ENCODE measurements around the gene RFXANK. TPM values are rescaled to one million over a fixed set of nuclear protein-coding genes. Genes with fewer than 3 reads are reported as not detected.

The RFXANK gene
- total RNA-seq, 1 experiment from 2014 or later = 81.8 TPM

GRCh38 chr19:19192910-19193423 is 909 bp downstream of the RFXANK start:
- no peaks in the 10 kb centered on the region for H3K9me3 ChIP-seq (ENCODE audit: control insufficient read depth, low read depth, low read length)
- TF ChIP-seq, protein P1, sequence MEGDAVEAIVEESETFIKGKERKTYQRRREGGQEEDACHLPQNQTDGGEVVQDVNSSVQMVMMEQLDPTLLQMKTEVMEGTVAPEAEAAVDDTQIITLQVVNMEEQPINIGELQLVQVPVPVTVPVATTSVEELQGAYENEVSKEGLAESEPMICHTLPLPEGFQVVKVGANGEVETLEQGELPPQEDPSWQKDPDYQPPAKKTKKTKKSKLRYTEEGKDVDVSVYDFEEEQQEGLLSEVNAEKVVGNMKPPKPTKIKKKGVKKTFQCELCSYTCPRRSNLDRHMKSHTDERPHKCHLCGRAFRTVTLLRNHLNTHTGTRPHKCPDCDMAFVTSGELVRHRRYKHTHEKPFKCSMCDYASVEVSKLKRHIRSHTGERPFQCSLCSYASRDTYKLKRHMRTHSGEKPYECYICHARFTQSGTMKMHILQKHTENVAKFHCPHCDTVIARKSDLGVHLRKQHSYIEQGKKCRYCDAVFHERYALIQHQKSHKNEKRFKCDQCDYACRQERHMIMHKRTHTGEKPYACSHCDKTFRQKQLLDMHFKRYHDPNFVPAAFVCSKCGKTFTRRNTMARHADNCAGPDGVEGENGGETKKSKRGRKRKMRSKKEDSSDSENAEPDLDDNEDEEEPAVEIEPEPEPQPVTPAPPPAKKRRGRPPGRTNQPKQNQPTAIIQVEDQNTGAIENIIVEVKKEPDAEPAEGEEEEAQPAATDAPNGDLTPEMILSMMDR (conservative IDR thresholded peaks at IDR 0.05) = no peak
- H4K20me1 ChIP-seq (ENCODE audit: control insufficient read depth, insufficient read depth, insufficient read length) = no peaks in the 10 kb centered on the region
- H3K27ac ChIP-seq (ENCODE audit: insufficient read length, low read depth, low read length) = no peak overlapping the region
- peak overlapping the region; percentile 79 for H3K4me2 ChIP-seq (ENCODE audit: insufficient read depth, insufficient read length, low read length)
- H4K91ac ChIP-seq (ENCODE audit: insufficient read length, low read depth, low read length) = no peak overlapping the region
- Mint-ChIP-seq H3K9me3 (no peaks in the 10 kb centered on the region), H3K27me3 (ENCODE audit: low read depth) (no peaks in the 10 kb centered on the region), H3K4me3 (peak overlapping the region; percentile 96 to 97), H3K36me3 (ENCODE audit: insufficient read depth in 1 of 3, low read depth in 3 of 3) (peaks cover 3 to 26% (median 16%) of the 10 kb centered on the region in 3 experiments; a peak in 6 of 7 replicates), H3K4me1 (peaks cover 0 to 16% of the 10 kb centered on the region in 2 experiments; a peak in 2 of 4 replicates), H3K27ac (peak overlapping the region; percentile 92 to 97 (median 93))
- no peak for DNase-seq
- no peaks in the 10 kb centered on the region for H3K27me3 ChIP-seq (ENCODE audit: insufficient read depth, low read length)
- H3K23me2 ChIP-seq (ENCODE audit: insufficient read length, low read depth, low read length, poor library complexity, severe bottlenecking) = peaks cover 3% of the 10 kb centered on the region
- no CpG with 5 or more reads among the region's 22 CpGs for WGBS (ENCODE audit: extremely low coverage, insufficient read length, low lambda C conversion rate)
- no peaks in the 10 kb centered on the region for H3K4me1 ChIP-seq (ENCODE audit: insufficient read depth, low read length)
- no peak overlapping the region for H3K56ac ChIP-seq (ENCODE audit: insufficient read length, low read depth, low read length)
- no peak overlapping the region for H3K4ac ChIP-seq (ENCODE audit: low read depth, low read length)
- H3K9ac ChIP-seq (ENCODE audit: extremely low read depth, insufficient read length, low read length) = peak overlapping the region; percentile 53
- peak overlapping the region; percentile 17 for H2AFZ ChIP-seq (ENCODE audit: low read length)
- no peak overlapping the region for H3K14ac ChIP-seq (ENCODE audit: insufficient read depth, low read length)
- no peak overlapping the region for H2BK20ac ChIP-seq (ENCODE audit: low read depth, low read length, poor library complexity, severe bottlenecking)
- H2BK15ac ChIP-seq (ENCODE audit: low read depth, low read length) = no peak overlapping the region
- H2AK5ac ChIP-seq (ENCODE audit: insufficient read length, low read length) = no peak overlapping the region
- H3K23ac ChIP-seq (ENCODE audit: insufficient read length, low read depth, low read length) = no peak overlapping the region
- H2BK120ac ChIP-seq (ENCODE audit: low read depth, low read length, poor library complexity, severe bottlenecking) = no peak overlapping the region
- H4K8ac ChIP-seq (replicated peaks; ENCODE audit: insufficient read length, low read depth, low read length) = no peak overlapping the region
- no peak overlapping the region for H2BK12ac ChIP-seq (ENCODE audit: insufficient read length, low read depth, low read length)
- H4K5ac ChIP-seq (ENCODE audit: insufficient read length, low read depth, low read length) = no peak overlapping the region
- no peak overlapping the region for H3K18ac ChIP-seq (ENCODE audit: insufficient read length, low read depth, low read length)
- no peak overlapping the region for H2BK5ac ChIP-seq (ENCODE audit: insufficient read length, low read length)
- peaks cover 4% of the 10 kb centered on the region for H3K79me1 ChIP-seq (ENCODE audit: insufficient read depth, low read depth, low read length, poor library complexity, severe bottlenecking)
- no peak overlapping the region for H3T11ph ChIP-seq (ENCODE audit: low read length)
- no peaks in the 10 kb centered on the region; the same call in 1 of the 2 replicates for H3K79me2 ChIP-seq (ENCODE audit: insufficient read depth, low read length)
